HepG2 (cell line): ENCODE measurements around the gene LZTS2. TPM values are rescaled to one million over a fixed set of nuclear protein-coding genes. Genes with fewer than 3 reads are reported as not detected.

Experiments
- AHR ChIP-seq: IDR thresholded peaks from 2 replicates; pipeline ENCODE4 v1.6.1; 2018; ENCODE audit warnings: missing genetic modification reagents, missing compliant biosample characterization
- ARID2 ChIP-seq: sonication (generic); formaldehyde crosslinking; IDR thresholded peaks from 2 replicates; pipeline ENCODE4 v1.8.1; 2022; ENCODE audit warnings: mild to moderate bottlenecking, missing genetic modification reagents, borderline replicate concordance
- ATF3 ChIP-seq: sonication (generic); formaldehyde crosslinking; IDR thresholded peaks from 2 replicates; pipeline ENCODE4 v1.4.0; 2020; ENCODE audit warnings: missing genetic modification reagents
- CBX2 ChIP-seq, 2 experiments: fragments of 200-600 bp in 1 of 2; sonication (generic); formaldehyde crosslinking in 1 of 2; IDR thresholded peaks; 2 replicates each; pipeline versions ENCODE4 v1.7.0 to v1.8.1; 2018 to 2022; ENCODE audit warnings: low read depth in 2 of 2, low read length in 1 of 2, mild to moderate bottlenecking in 1 of 2, missing genetic modification reagents in 1 of 2
- FOXC1 ChIP-seq: sonication (generic); formaldehyde crosslinking; IDR thresholded peaks from 2 replicates; pipeline ENCODE4 v1.8.0; 2022; ENCODE audit warnings: mild to moderate bottlenecking, missing genetic modification reagents, borderline replicate concordance
- HNF4G ChIP-seq, 2 experiments: sonication (generic) in 1 of 2; formaldehyde crosslinking in 1 of 2; IDR thresholded peaks; 2 replicates each; pipeline versions ENCODE4 v1.4.0 to v1.6.1; 2011 to 2020; ENCODE audit warnings: borderline replicate concordance in 2 of 2, low read depth in 2 of 2, mild to moderate bottlenecking in 2 of 2, low read length in 1 of 2, missing genetic modification reagents in 1 of 2, moderate library complexity in 1 of 2
- ISX ChIP-seq: sonication (generic); formaldehyde crosslinking; conservative IDR thresholded peaks from 2 replicates; pipeline ENCODE4 v1.5.0; 2020; ENCODE audit warnings: missing genetic modification reagents
- NRL ChIP-seq: sonication (generic); formaldehyde crosslinking; IDR thresholded peaks from 2 replicates; pipeline ENCODE4 v1.5.0; 2020; ENCODE audit warnings: missing genetic modification reagents, mild to moderate bottlenecking, moderate library complexity, borderline replicate concordance
- PATZ1 ChIP-seq: sonication (generic); formaldehyde crosslinking; IDR thresholded peaks from 2 replicates; pipeline ENCODE4 v1.4.0; 2020; ENCODE audit warnings: missing genetic modification reagents
- RAD21 ChIP-seq: fragments of 450-650 bp; formaldehyde crosslinking; IDR thresholded peaks from 2 replicates; pipeline ENCODE4 v1.5.0; 2020; ENCODE audit warnings: mild to moderate bottlenecking
- RERE ChIP-seq: IDR thresholded peaks from 2 replicates; pipeline ENCODE4 v1.6.1; 2016; ENCODE audit warnings: low read depth, missing genetic modification reagents, missing compliant biosample characterization
- RFXANK ChIP-seq: IDR thresholded peaks from 2 replicates; pipeline ENCODE4 v1.6.1; 2016
- ZBTB43 ChIP-seq: sonication (generic); formaldehyde crosslinking; conservative IDR thresholded peaks from 2 replicates; pipeline ENCODE4 v1.4.0; 2020; ENCODE audit warnings: missing genetic modification reagents
- ZC3H4 ChIP-seq: sonication (generic); formaldehyde crosslinking; IDR thresholded peaks from 2 replicates; pipeline ENCODE4 v1.4.0; 2020; ENCODE audit warnings: missing genetic modification reagents, borderline replicate concordance
- ZFX ChIP-seq: sonication (generic); formaldehyde crosslinking; IDR thresholded peaks from 2 replicates; pipeline ENCODE4 v1.4.0; 2020; ENCODE audit warnings: mild to moderate bottlenecking, low read depth, missing genetic modification reagents, moderate library complexity
- ZGPAT ChIP-seq: IDR thresholded peaks from 2 replicates; pipeline ENCODE4 v1.6.1; 2016; ENCODE audit warnings: mild to moderate bottlenecking
- ZNF20 ChIP-seq: sonication (generic); formaldehyde crosslinking; IDR thresholded peaks from 2 replicates; pipeline ENCODE4 v1.4.0; 2020; ENCODE audit warnings: mild to moderate bottlenecking, moderate library complexity, missing genetic modification reagents
- ZNF564 ChIP-seq: sonication (generic); formaldehyde crosslinking; IDR thresholded peaks from 2 replicates; pipeline ENCODE4 v1.8.1; 2023; ENCODE audit warnings: mild to moderate bottlenecking, missing genetic modification reagents
- polyA plus RNA-seq, 8 experiments: library from polyadenylated mRNA; depleted of rRNA in 3 of 8; stranded (reverse) in 7 of 8; unstranded in 1 of 8; fragments of >200 nt; fragmentation: Illumina TruSeq in 4 of 8; extraction: Trizol in 4 of 8; gene quantifications; 2 replicates each; pipeline versions ENCODE4 v1.2.1 to v1.2.3, GENCODE V29; 2011 to 2016; ENCODE audit warnings: low read depth in 4 of 8, missing spikeins in 1 of 8, mixed read lengths in 1 of 8; ENCODE audit not compliant: insufficient read depth in 1 of 8
- total RNA-seq, 5 experiments: library from RNA; depleted of rRNA; stranded (reverse); fragments of >200 nt; fragmentation: Illumina TruSeq; extraction: Trizol; gene quantifications; 2 replicates each; pipeline ENCODE4 v1.2.3, GENCODE V29; 2016; ENCODE audit warnings: low read depth in 1 of 5

The LZTS2 gene
- total and polyA plus RNA-seq, 2 of the 13 experiments (the other 11 are each of a cell fraction or from before 2014, with no cell fraction given) = 43.6 to 65.6 TPM

GRCh38 chr10:101042667-101043362 is 43.2 kb downstream of the LZTS2 start (continued):
- TF ChIP-seq ISX (CRISPR knock-in tag) (no peak), ZFX (CRISPR knock-in tag) (peak; percentile 62; the same call in 1 of the 2 replicates), ATF3 (CRISPR knock-in tag) (no peak), AHR (0 out of 2 replicates have a peak, but pooled peaks have one; percentile 33), ZGPAT (CRISPR knock-in tag) (peak; percentile 80), ZNF20 (CRISPR knock-in tag) (no peak), ZBTB43 (CRISPR knock-in tag) (no peak), ZNF564 (no peak), FOXC1 (CRISPR knock-in tag) (no peak), CBX2 (IDR thresholded peaks at IDR 0.05; ENCODE audit: low read depth, low read length) (no peak), CBX2 (CRISPR knock-in tag; IDR thresholded peaks at IDR 0.05; ENCODE audit: low read depth) (no peak), NRL (CRISPR knock-in tag) (no peak; the same call in 1 of the 2 replicates), RFXANK (CRISPR knock-in tag) (no peak), RERE (CRISPR knock-in tag) (no peak), ZC3H4 (CRISPR knock-in tag) (no peak), PATZ1 (CRISPR knock-in tag) (no peak), HNF4G (IDR thresholded peaks at IDR 0.05; ENCODE audit: borderline replicate concordance, low read depth, low read length) (no peak), HNF4G (CRISPR knock-in tag; IDR thresholded peaks at IDR 0.05; ENCODE audit: borderline replicate concordance, low read depth) (no peak), RAD21 (CRISPR knock-in tag) (no peak), ARID2 (no peak)
